AG20443 (cell line): ENCODE data around the gene RAB40B.

Experiments
- DNase-seq: peaks from one replicate; pipeline ENCODE4 v3.0.0; 2012; ENCODE audit warnings: low spot score, mixed read lengths

Gene RAB40B

DNA sequence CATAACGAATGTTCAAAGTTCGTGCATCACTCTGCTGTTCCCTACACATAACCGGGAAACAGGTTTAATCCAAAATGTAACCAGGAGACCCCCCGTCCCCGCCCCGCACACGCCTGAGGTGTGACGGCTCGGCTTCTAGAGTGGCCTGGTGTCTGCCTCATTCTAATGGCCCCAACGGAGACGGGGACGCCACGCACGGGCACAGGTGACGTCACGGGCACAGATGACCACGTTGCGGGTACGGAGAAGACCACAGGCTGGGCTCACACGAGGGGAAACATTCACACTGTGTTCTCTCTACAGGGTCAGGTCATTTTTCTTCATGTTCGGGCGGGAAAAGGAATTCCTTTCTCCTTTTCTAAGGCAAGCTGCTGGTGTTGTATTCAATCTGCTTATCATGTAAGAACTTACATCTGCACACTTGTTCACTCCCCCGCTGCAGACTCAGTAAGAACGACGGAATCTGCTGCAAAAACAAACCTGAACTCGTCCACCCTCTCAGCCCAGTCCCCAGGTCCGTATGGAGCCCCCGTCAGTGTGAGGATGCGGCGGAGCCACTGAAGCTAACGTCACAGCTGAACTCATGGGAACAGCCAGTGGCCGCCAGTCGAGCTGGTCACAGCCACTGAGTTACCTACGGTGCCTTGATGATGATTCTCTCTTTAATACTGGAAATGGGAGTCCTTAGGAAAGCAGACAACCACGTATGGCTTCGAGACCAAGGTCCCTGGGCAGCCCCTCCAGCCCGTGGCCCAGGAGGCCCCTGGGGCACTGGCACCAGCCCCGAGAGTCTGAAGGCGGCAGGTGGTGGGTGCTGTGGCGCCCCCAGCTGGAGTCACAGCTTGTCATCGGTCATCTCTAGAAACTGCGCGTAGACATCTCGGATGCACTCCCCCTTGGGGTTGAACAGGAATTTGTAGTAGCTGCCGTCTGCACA, 83.1 kb downstream of the RAB40B start:
- no peak for DNase-seq

DNA sequence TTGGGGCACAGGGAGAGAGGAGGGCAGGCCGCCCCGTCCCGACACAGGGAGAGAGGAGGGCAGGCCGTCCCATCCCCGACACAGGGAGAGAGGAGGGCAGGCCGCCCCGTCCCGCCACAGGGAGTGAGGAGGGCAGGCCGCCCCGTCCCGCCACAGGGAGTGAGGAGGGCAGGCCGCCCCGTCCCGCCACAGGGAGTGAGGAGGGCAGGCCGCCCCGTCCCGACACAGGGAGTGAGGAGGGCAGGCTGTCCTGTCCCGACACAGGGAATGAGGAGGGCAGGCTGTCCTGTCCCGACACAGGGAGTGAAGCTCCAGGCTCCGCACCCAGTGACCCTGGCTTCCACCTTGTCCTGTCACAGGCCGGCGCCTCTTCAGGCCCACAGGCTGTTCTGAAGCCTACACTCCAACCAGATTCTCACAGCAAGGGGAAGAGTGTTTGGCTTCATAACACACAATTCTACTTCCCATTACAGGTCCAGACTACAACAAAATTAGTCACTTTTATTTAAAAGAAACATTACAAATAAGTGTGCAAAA, 84.3 kb downstream of the RAB40B start:
- DNase-seq, result no peak

GRCh38 chr17:82613283-82614094, 85.0 kb downstream of the RAB40B start:
- no peak for DNase-seq

DNA sequence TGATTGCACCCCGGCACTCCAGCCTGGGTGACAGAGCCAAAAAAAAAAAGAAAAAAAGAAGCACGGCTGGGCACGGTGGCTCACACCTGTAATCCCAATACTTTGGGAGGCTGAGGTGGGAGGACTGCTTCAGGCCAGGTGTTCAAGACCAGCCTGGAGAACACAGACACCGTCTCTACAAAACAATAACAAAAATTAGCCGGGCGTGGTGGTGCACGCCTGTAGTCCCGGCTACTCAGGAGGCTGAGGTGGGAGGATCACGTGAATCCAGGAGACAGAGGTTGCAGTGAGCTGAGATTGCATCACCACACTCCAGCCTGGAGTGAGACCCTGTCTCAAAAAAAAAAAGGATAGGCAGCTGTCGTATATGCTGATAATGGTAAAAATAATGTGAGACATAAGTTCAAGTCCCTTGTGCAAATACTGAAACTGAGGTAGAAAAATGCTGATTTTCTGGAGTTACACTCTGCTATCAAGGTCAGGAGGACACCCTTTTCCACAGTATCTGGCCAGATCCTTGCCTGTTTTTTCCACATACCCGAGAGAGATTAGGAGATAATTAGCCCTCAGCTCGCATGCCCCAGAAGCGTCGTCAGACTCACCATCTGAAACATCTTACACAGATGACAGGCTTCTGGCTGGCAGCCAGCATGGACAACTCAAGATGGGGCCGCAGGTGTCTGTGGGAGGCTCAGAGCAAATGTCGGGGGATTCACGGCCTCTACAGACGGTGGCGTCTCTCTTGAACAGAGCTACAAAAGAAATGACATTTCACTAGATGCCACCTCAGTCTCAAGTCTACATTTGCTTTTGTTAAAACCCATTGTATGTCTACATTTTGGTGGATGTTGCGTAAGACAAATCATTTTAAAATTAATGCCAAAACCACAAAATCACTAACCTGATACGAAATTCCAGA, 87.1 kb downstream of the RAB40B start:
- DNase-seq, result no peak

DNA sequence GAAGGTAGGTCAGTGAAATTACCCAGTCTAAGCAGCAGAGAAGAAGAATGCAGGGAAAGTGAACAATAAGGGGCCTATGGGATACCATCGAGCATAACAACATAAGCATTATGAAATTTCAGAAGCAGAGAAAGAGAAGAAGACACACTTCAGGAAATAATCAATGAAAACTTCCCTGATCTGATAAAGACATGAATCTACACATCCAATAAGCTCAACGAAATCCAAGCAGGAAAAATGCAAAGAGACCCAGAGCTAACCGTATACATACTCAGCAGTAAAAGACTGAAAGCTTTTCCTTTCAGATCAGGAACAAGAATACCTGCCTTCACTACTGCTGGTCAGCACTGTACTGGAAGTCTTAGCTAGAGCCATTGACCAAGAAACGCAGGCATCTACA, 88.8 kb downstream of the RAB40B start:
- DNase-seq, result no peak

DNA sequence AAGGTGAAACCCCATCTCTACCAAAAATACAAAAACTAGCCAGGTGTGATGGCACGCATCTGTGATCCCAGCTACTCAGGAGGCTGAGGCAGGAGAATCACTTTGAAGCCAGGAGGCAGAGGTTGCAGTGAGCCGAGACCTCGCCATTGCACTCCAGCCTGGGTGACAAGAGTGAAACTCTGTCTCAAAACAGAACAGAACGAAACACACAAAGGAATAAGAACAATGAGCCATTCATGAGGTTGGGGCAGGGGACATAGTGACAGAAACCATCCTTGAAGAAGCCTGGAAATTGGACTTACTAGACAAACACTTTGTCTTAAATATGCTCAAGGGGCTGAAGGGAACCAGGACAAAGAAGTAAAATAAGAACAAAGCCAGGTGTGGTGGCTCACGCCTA, 89.7 kb downstream of the RAB40B start:
- DNase-seq, result no peak

DNA sequence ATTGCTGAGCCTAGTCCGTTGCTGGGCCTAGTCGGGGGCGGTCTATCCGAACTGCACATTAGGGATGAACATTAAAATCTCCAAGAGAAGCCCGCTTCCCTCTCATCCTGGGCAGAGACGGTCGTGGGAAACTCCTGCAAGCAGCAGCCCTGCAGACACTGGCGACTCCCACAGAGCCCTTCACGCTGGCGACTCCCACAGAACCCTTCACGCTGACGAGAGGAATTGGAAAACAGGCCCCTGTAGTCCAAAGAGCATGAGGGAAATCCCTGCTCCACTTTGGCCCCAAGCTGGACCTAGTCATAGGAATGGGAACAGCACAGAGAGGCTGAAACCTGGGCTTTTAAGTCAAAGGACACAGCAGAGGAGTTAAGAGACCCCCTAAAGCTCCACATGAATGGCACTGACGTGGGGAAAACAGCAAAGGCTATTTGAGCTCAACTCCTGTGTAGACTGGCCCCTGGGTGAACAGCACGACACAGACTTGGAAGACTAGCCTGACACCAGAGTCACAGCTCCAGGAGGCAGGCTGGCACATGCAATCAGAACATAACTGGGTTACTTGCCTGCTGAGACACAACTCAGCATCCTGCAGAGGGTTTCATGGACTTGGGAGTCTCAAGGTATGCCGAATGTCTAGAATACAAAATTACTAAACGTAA, 92.4 kb downstream of the RAB40B start:
- no peak for DNase-seq
